Loucy (cell line): ENCODE results near the gene FHL1.

ENCODE experiments used
- H2AFZ ChIP-seq: fragments of 200-600 bp; sonication (generic); 2 replicates; pipeline ENCODE4 v1.6.0; 2016; ENCODE audit warnings: antibody characterized with exemption, mild to moderate bottlenecking, low read length, moderate library complexity
- H3F3A ChIP-seq: fragments of 200-600 bp; 2 replicates; pipeline ENCODE4 v1.6.0; 2016; ENCODE audit warnings: antibody characterized with exemption, low read depth, mild to moderate bottlenecking
- H3K27me3 ChIP-seq: fragments of 200-600 bp; sonication (generic); 2 replicates; pipeline ENCODE4 v1.6.1; 2014; ENCODE audit warnings: low read length, mild to moderate bottlenecking; ENCODE audit not compliant: insufficient read depth, poor library complexity, severe bottlenecking
- H3K36me3 ChIP-seq: fragments of 200-600 bp; sonication (generic); 2 replicates; pipeline ENCODE4 v1.6.1; 2016; ENCODE audit warnings: low read length; ENCODE audit not compliant: insufficient read depth
- H3K4me1 ChIP-seq: fragments of 200-600 bp; sonication (generic); 2 replicates; pipeline ENCODE4 v1.5.1; 2014; ENCODE audit warnings: low read length, mild to moderate bottlenecking; ENCODE audit not compliant: insufficient read depth, poor library complexity, severe bottlenecking
- H3K4me2 ChIP-seq: fragments of 200-600 bp; sonication (generic); 2 replicates; pipeline ENCODE4 v1.6.0; 2014; ENCODE audit warnings: antibody characterized with exemption, low read length, low read depth, mild to moderate bottlenecking; ENCODE audit not compliant: poor library complexity, severe bottlenecking
- H3K4me3 ChIP-seq: fragments of 200-600 bp; sonication (generic); 2 replicates; pipeline ENCODE4 v1.5.1; 2014; ENCODE audit warnings: low read length, mild to moderate bottlenecking, mixed read lengths; ENCODE audit not compliant: poor library complexity, severe bottlenecking
- H3K79me2 ChIP-seq: fragments of 200-600 bp; sonication (generic); 2 replicates; pipeline ENCODE4 v1.6.1; 2014; ENCODE audit warnings: low read length; ENCODE audit not compliant: insufficient read depth
- H3K9ac ChIP-seq: fragments of 200-600 bp; sonication (generic); 2 replicates; pipeline ENCODE4 v1.6.0; 2014; ENCODE audit warnings: mild to moderate bottlenecking, low read depth, low read length, moderate library complexity; ENCODE audit not compliant: poor library complexity, severe bottlenecking
- H3K9me2 ChIP-seq: fragments of 200-600 bp; sonication (generic); replicated peaks from 2 replicates; pipeline ENCODE4 v1.6.1; 2016; ENCODE audit warnings: low read depth, low read length, mixed read lengths
- H3K9me3 ChIP-seq: fragments of 200-600 bp; sonication (generic); 2 replicates; pipeline ENCODE4 v1.6.1; 2014; ENCODE audit warnings: mild to moderate bottlenecking, antibody characterized with exemption, low read length, low read depth; ENCODE audit not compliant: insufficient read depth
- H4K20me1 ChIP-seq: fragments of 200-600 bp; sonication (generic); 2 replicates; pipeline ENCODE4 v1.6.0; 2014; ENCODE audit warnings: antibody characterized with exemption, low read length, mild to moderate bottlenecking; ENCODE audit not compliant: insufficient read depth, poor library complexity, severe bottlenecking
- CTCF ChIP-seq: fragments of 200-600 bp; sonication (generic); conservative IDR thresholded peaks from 2 replicates; pipeline ENCODE4 v1.5.1; 2014; ENCODE audit warnings: mild to moderate bottlenecking, antibody characterized with exemption, low read length
- EZH2phosphoT487 ChIP-seq: fragments of 200-600 bp; IDR thresholded peaks from 2 replicates; pipeline ENCODE4 v1.6.1; 2018; ENCODE audit warnings: antibody characterized with exemption, mild to moderate bottlenecking, moderate library complexity, borderline replicate concordance

The FHL1 gene

GRCh38 chrX:136199365-136199764 lies 52.0 kb downstream of the FHL1 start:
- no peaks in the 10 kb centered on the region for H3K36me3 ChIP-seq
- H3K9me2 ChIP-seq, result no peaks in the 10 kb centered on the region
- H3K79me2 ChIP-seq, result no peaks in the 10 kb centered on the region
- no peak overlapping the region for H3K9ac ChIP-seq
- TF ChIP-seq EZH2phosphoT487, result no peak
- no peak for TF ChIP-seq CTCF
- no peaks in the 10 kb centered on the region for H3K9me3 ChIP-seq
- H4K20me1 ChIP-seq, result no peaks in the 10 kb centered on the region
- no peak overlapping the region for H2AFZ ChIP-seq
- peaks cover 10% of the 10 kb centered on the region for H3K4me1 ChIP-seq
- H3K4me2 ChIP-seq, result no peak overlapping the region
- H3K27me3 ChIP-seq, result no peaks in the 10 kb centered on the region
- no peaks in the 10 kb centered on the region for H3F3A ChIP-seq
- H3K4me3 ChIP-seq, result no peak overlapping the region

GRCh38 chrX:136200466-136200865 lies 53.1 kb downstream of the FHL1 start:
- Histone ChIP-seq H3K4me1 (peaks cover 13% of the 10 kb centered on the region), H3K4me3 (no peak overlapping the region), H3F3A (no peaks in the 10 kb centered on the region), H2AFZ (no peak overlapping the region), H4K20me1 (no peaks in the 10 kb centered on the region), H3K9ac (no peak overlapping the region), H3K9me2 (no peaks in the 10 kb centered on the region), H3K4me2 (no peak overlapping the region), H3K9me3 (no peaks in the 10 kb centered on the region), H3K36me3 (no peaks in the 10 kb centered on the region), H3K27me3 (no peaks in the 10 kb centered on the region), H3K79me2 (no peaks in the 10 kb centered on the region)
- TF ChIP-seq CTCF, result peak; percentile 40
- TF ChIP-seq EZH2phosphoT487, result no peak

GRCh38 chrX:136201601-136202000 lies 54.3 kb downstream of the FHL1 start:
- H3K4me1 ChIP-seq, result peaks cover 13% of the 10 kb centered on the region
- no peak for TF ChIP-seq EZH2phosphoT487
- TF ChIP-seq CTCF, result no peak
- H3F3A ChIP-seq, result no peaks in the 10 kb centered on the region
- no peaks in the 10 kb centered on the region for H3K9me3 ChIP-seq
- no peaks in the 10 kb centered on the region for H3K79me2 ChIP-seq
- no peak overlapping the region for H3K4me2 ChIP-seq
- no peak overlapping the region for H3K4me3 ChIP-seq
- no peak overlapping the region for H2AFZ ChIP-seq
- no peaks in the 10 kb centered on the region for H3K9me2 ChIP-seq
- H4K20me1 ChIP-seq, result no peaks in the 10 kb centered on the region
- H3K27me3 ChIP-seq, result no peaks in the 10 kb centered on the region
- H3K36me3 ChIP-seq, result no peaks in the 10 kb centered on the region
- H3K9ac ChIP-seq, result no peak overlapping the region
